Rectal smooth muscle tissue (tissue), 1 donor: Measurements from ENCODE around the gene OTOP2.

Experiments used
- H3K27ac ChIP-seq: one replicate; pipeline ENCODE4 v1.7.0; 2013; ENCODE audit warnings: low read depth, low read length, inconsistent platforms
- H3K27me3 ChIP-seq: one replicate; pipeline ENCODE4 v1.7.0; 2013; ENCODE audit warnings: low read length; ENCODE audit not compliant: control insufficient read depth, insufficient read depth
- H3K36me3 ChIP-seq: one replicate; pipeline ENCODE4 v1.7.0; 2013; ENCODE audit warnings: low read length; ENCODE audit not compliant: control insufficient read depth, insufficient read depth
- H3K4me1 ChIP-seq: one replicate; pipeline ENCODE4 v1.7.0; 2013; ENCODE audit warnings: low read length; ENCODE audit not compliant: control insufficient read depth, insufficient read depth
- H3K4me3 ChIP-seq: one replicate; pipeline ENCODE4 v1.7.0; 2013; ENCODE audit warnings: low read length
- H3K9ac ChIP-seq: one replicate; pipeline ENCODE4 v1.7.0; 2013; ENCODE audit warnings: low read length

OTOP2 gene

DNA sequence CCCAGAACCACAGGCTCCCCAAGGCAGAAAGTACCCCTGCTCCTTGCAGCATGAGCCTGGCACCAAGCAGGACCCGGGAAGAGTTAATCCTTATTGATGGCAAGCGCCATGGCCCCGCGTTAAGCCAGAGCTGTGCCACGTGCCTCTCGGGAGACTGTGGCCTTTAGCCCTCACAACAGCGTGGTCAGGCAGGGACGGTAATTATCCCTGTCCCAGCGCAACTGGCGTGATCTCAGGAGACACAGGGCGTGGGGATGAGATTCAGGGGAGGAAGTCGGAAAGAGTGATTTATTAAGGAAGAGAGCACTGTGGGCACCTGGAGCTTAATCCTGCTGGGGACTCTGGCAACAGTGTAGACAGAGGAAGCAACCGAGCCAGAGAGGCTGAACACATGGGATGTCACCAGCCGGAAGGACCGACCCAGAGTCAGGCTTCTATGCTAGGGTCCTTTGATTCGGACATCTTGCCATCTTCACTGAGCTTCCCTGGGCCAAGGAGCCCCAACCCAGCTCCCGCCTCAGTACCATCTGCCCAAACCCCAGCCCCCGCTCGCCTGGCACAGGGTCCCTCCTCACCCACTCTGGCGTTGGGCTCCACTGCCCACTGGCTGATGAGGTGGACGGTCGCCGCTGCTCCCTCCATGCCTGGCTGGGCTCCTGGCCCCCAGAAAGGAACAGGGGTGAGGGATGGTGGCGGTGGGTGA, 28.5 kb downstream of the OTOP2 start:
- H3K27me3 ChIP-seq = peaks cover 3% of the 10 kb centered on the region
- no peak overlapping the region for H3K27ac ChIP-seq
- no peaks in the 10 kb centered on the region for H3K36me3 ChIP-seq
- H3K9ac ChIP-seq = no peak overlapping the region
- H3K4me3 ChIP-seq = no peak overlapping the region
- no peaks in the 10 kb centered on the region for H3K4me1 ChIP-seq

GRCh38 chr17:74953134-74953687, 29.1 kb downstream of the OTOP2 start:
- H3K27ac ChIP-seq = no peak overlapping the region

DNA sequence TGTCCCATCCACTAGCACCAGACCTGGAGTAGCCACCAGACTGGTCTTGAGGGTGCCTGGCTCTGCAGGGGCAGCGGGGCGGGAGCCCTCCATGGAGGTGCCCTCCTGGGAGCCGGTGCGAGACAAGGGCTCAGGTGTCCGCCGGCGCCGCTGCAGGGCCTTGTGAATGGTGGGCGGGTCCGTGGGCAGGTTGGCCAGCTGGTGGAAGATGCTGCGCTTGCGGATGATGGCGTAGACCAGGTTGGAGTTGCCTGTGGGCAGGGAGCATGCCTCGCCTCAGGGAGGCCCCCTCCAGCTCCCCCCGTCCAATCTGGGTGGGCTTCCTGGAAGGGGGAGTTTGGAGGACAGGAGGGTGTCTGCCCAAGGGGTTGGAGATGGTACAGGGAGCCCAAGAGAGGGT, 30.0 kb downstream of the OTOP2 start:
- H3K4me1 ChIP-seq = no peaks in the 10 kb centered on the region
- H3K27ac ChIP-seq = no peak overlapping the region
- no peak overlapping the region for H3K9ac ChIP-seq
- no peaks in the 10 kb centered on the region for H3K36me3 ChIP-seq
- H3K27me3 ChIP-seq = peaks cover 3% of the 10 kb centered on the region
- no peak overlapping the region for H3K4me3 ChIP-seq

More at GRCh38 chr17:74953134-74953687, 29.1 kb downstream of the OTOP2 start:
- Histone ChIP-seq H3K9ac (no peak overlapping the region), H3K4me3 (no peak overlapping the region), H3K4me1 (no peaks in the 10 kb centered on the region), H3K36me3 (no peaks in the 10 kb centered on the region), H3K27me3 (peaks cover 3% of the 10 kb centered on the region)

DNA sequence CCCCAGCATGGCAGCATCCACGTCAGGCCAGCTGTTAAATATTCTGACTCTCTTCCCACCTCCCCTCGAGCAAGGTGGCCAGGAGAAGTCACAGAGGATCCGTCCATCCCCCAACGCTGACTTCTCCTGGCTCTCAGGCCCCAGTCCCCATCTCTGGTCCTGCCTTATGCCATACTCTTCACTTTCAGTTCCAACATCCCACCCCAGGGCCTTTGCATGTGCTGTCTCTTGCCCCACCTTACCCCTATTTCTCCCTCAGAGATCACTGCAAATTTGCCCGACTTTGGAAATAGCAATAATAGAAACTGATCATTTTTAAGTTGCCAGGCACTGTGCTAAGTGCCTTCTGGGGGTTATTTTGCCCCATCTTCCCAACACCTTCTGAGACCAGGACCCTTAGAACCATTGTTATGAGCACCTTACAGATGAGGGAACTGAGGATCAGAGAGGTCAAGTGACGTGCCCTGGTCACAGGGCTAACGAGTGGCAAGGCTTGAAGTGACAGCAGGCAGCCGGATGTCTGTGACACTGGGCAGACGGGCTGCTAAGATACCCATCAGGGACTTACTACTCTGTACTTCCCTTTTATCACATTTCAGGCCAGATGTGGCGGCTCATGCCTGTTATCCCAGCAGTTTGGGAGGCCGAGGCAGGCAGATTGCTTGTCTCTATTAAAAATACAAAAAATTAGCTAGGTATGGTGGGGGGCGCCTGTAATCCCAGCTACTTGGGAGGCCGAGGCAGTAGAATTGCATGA, 30.8 kb downstream of the OTOP2 start:
- H3K27ac ChIP-seq = no peak overlapping the region
- H3K4me1 ChIP-seq = no peaks in the 10 kb centered on the region
- H3K27me3 ChIP-seq = peaks cover 3% of the 10 kb centered on the region
- H3K36me3 ChIP-seq = no peaks in the 10 kb centered on the region
- no peak overlapping the region for H3K4me3 ChIP-seq
- H3K9ac ChIP-seq = no peak overlapping the region

DNA sequence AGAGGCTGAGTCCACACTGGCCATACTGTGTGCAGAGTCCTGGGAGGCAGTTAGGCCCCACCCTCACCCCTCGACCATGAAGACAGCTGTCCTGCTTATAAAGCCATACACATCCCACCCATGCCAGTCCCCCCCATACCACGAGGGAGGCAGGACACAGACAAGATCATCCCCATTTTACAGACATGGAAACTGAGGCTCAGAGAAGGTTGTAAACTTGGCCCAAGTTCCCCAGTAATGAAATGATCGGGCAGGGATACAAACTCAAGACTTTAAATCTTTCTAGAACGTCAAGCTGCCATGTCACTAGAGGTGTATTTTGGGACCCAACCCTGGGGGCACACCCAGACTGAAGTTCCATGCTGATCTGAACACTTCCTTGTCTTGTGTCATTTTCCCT, 32.0 kb downstream of the OTOP2 start:
- H3K4me1 ChIP-seq = no peaks in the 10 kb centered on the region
- H3K27ac ChIP-seq = no peak overlapping the region
- H3K27me3 ChIP-seq = peaks cover under 1% of the 10 kb centered on the region
- H3K4me3 ChIP-seq = no peak overlapping the region
- no peaks in the 10 kb centered on the region for H3K36me3 ChIP-seq
- H3K9ac ChIP-seq = no peak overlapping the region

GRCh38 chr17:74957935-74958740, 34.1 kb downstream of the OTOP2 start:
- Histone ChIP-seq H3K27ac (no peak overlapping the region), H3K4me1 (no peaks in the 10 kb centered on the region), H3K36me3 (no peaks in the 10 kb centered on the region), H3K27me3 (no peaks in the 10 kb centered on the region), H3K4me3 (no peak overlapping the region), H3K9ac (no peak overlapping the region)

DNA sequence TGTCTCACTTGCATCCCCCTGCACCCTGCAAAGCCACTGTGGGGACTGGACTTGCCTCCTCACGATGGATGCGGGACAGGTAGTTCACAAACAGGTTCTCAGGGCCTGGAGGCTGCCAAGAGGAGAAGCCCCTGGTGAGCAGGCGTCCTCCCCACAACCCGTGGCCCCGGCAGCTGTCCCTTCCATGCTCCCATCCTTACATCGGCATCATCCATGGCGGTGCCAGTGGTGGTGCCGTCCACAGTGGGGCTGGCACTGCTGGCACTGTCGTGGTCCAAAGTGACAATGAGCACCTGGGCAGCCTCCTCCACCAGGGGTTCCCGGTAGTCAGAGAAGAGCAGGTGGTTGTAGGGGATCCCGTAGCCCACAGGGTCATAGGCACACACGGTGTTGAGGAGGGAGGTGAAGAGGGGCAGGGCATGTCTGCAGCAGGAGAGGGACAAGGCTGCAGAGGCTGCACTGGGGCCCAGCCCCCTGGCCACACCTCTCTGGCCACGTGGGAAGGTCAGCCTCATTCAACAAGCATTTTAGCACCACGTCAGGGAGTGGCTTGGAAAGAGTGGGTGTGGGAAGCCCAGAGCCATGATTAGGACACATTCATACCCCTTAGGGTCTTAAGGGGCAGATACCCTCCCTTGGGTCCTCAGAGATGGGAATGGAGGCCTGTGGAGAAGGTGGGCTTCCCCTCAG, 35.9 kb downstream of the OTOP2 start:
- H3K27me3 ChIP-seq = no peaks in the 10 kb centered on the region
- no peaks in the 10 kb centered on the region for H3K36me3 ChIP-seq
- no peak overlapping the region for H3K9ac ChIP-seq
- no peak overlapping the region for H3K4me3 ChIP-seq
- no peaks in the 10 kb centered on the region for H3K4me1 ChIP-seq
- H3K27ac ChIP-seq = no peak overlapping the region

GRCh38 chr17:74960570-74961342, 36.7 kb downstream of the OTOP2 start:
- H3K27me3 ChIP-seq = no peaks in the 10 kb centered on the region
- H3K4me3 ChIP-seq = no peak overlapping the region
- no peaks in the 10 kb centered on the region for H3K36me3 ChIP-seq
- H3K4me1 ChIP-seq = no peaks in the 10 kb centered on the region
- H3K9ac ChIP-seq = no peak overlapping the region
- no peak overlapping the region for H3K27ac ChIP-seq

DNA sequence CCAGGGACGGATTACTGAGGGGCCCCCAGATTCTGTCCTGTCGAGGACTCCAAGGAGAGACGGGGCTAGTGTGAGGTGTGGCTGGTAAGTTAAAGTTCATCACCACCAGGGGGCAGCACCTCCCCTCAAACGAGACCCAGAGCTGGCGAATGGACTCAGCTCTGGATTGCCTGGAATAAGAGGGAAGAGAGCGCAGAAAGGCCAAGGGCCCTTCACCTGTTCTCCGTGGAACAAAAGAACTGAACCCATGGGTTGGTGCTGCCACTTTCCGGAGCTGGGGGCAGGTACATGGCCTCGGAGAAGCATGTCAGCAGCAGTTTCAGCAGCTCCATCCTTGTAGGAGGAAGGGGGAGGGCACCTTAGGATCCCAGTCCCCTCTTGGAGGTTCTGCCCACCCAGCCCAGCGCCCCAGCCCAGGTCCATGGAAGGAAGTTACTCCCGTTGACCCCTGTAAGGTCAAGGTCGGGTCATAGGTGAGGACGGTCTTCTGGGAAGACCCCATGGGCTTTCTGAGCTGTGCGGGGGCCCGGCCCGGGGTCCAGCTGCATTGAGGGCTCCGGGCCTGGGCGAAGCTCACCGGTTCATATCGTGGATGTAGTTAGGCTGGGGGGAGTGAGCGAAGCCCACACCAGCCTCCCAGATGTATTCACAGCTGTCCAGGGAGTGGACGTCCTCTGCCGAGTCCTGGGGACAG, 37.7 kb downstream of the OTOP2 start:
- H3K27ac ChIP-seq = no peak overlapping the region
- H3K36me3 ChIP-seq = no peaks in the 10 kb centered on the region
- H3K4me1 ChIP-seq = no peaks in the 10 kb centered on the region
- no peaks in the 10 kb centered on the region for H3K27me3 ChIP-seq
- H3K4me3 ChIP-seq = no peak overlapping the region
- H3K9ac ChIP-seq = no peak overlapping the region

DNA sequence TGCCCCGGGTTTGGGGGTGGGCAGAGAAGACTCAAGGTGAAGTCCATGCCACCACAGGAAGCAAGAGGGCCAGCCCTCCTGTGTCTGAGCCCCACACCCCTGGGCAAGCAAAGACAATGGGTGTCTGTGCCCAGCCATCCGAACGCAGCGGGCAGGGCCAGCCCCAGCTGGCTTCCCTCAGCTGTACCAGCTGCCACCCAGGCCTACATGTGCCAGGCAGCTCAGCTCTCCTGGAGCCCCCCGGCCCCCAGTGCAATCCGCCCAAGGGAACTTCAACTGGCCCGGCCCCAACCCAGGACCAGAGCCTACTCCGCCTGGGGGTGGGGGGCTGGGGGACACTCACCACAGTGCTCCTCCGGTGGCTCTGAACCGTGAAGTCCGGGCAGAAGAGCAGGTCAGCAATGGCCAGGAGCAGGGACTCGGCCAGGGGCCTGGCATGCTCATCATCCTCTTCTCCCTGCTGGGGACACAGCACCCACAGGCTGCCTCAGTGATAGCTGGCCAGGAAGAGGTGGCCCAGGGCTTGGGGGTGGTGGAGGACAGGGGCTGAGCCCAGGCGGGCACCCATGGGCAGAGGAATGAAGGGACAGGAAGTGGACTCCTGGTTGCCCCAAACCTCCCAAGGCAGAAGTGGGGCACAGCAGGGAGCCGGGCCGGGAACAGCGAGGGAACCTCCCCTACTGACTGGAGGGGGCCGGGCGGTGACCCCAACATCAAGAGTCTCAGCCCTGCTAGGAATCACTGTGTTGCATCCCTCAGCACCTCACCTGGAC, 38.7 kb downstream of the OTOP2 start:
- Histone ChIP-seq H3K27ac (no peak overlapping the region), H3K27me3 (no peaks in the 10 kb centered on the region), H3K9ac (no peak overlapping the region), H3K4me3 (no peak overlapping the region), H3K4me1 (no peaks in the 10 kb centered on the region), H3K36me3 (no peaks in the 10 kb centered on the region)
